Medulla oblongata (tissue), 1 donor: ENCODE results near the gene TOM1L2.
A peak's percentile ranks its signal among the peaks of the same experiment; 100 is the strongest.
"Not testable (repeated sequence)": the region's sequence is repeated elsewhere in the genome, so short reads cannot be mapped to it uniquely, and the experiment has no call there.

ENCODE experiments used
- DNase-seq: peaks from one replicate; pipeline ENCODE4 v3.0.0-alpha.2; 2015; ENCODE audit errors: extremely low spot score

Gene TOM1L2

GRCh38 chr17:17943281-17943984 lies 28.8 kb downstream of the TOM1L2 start:
- no peak for DNase-seq

GRCh38 chr17:17942846-17943245 lies 29.4 kb downstream of the TOM1L2 start:
- no peak for DNase-seq

DNA sequence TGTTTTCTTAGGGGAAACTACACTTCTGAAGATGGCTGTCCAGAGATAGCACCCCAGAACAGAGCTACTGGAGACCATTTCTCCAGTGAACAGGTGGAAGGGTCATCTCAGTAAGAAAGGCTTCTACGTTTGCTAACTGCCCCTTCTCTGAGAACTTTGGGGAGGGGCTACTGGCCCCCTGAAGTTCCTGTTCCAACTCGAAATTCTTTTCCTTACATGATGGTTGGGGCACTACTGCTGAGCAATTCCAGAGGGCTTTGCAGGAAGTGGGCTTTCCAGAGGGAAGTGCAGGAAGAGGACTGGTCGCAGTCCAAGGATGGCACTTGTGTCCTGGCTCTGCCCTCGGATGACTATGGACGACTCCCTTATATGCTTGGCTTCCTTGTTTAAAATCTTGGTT lies 31.2 kb downstream of the TOM1L2 start:
- DNase-seq = no peak

DNA sequence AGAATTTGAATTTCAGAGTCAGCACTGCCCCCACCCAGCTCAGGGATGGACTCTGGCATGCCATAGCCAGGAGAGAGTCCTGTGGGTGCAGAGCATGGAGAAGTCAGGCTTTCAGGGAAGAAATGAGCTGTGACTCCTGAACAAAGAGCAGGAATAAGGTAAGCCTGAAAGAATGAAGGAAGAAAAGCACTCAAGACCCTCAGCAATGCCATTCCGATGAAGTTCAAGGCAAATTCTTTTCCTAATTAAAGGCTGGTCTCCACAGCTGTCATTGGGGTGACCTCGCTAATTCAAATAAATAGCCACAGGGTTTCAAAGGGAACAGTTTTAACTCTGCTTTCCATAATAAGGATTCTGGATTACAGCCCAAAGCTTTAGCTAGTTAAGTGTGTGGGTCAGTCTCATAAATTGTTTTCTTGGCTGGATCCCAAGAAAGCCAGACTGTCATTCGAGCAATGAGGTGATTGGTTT lies 31.7 kb downstream of the TOM1L2 start:
- DNase-seq = no peak

- DNase-seq = not testable (repeated sequence)
These were observed 32.3 kb downstream of the TOM1L2 start for GRCh38 chr17:17939941-17940340.

GRCh38 chr17:17938388-17939107 lies 33.7 kb downstream of the TOM1L2 start:
- DNase-seq = no peak

GRCh38 chr17:17937958-17938357 lies 34.2 kb downstream of the TOM1L2 start:
- no peak for DNase-seq

GRCh38 chr17:17937201-17937853 lies 34.9 kb downstream of the TOM1L2 start:
- no peak for DNase-seq

- no peak for DNase-seq
These were observed 36.6 kb downstream of the TOM1L2 start for GRCh38 chr17:17935321-17936271.

- DNase-seq = no peak
These were observed 37.4 kb downstream of the TOM1L2 start for GRCh38 chr17:17934806-17935205.

- no peak for DNase-seq
These were observed 38.0 kb downstream of the TOM1L2 start for GRCh38 chr17:17934214-17934613.

DNA sequence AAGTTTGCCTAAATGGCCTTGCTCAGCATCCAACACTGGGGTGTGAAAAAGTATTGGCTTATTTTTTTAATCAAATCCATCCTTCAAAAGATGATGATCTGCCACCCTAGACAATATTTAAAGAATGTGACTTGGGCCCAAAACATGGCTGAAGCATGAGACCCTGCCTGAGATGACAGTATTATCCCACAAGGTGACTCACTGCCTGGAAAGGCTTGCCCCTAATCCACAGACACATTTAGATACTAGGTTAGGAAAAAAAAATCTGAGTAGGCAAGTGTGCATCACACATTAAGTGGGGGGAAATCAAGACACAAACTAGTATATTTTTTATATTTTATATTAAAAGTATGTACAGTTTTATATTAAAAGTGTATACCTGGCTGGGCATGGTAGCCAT lies 38.4 kb downstream of the TOM1L2 start:
- no peak for DNase-seq

GRCh38 chr17:17931159-17931558 lies 41.0 kb downstream of the TOM1L2 start:
- no peak for DNase-seq

GRCh38 chr17:17930674-17931073 lies 41.5 kb downstream of the TOM1L2 start:
- DNase-seq = no peak

DNA sequence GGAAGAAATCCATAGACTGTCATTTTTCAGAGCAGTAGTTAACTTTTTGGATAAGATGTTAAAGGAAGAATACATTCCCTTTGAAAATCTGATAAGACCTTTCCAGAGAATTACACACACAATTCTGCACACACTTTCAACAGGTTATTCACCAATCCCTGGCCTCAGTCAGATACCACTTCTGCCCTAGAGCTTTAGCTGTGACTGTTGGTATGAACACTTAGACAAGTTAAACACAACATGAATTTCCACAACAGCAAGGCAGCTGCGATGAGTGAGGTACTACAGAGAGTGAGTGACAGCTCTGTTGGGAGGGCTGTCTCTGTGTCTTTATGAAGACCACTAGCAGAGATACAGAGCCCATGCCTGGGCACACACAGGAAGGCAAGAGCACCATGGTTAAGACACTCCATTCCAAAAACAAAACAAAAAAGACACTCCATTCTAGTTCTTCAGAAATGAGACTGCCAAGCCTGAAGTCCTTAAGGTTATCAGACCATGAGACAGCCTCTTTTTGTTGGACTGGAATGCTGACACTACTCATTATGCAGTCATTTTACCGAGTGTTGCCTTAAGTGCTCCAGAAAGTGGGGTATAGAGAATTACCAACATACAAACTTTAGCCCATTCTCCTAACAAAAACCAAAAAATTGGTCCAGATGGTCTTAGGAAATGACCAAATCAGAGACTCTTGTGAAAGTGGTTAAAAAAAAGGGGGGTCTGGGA lies 42.4 kb downstream of the TOM1L2 start:
- no peak for DNase-seq

GRCh38 chr17:17928398-17929287 lies 43.6 kb downstream of the TOM1L2 start:
- DNase-seq = peak; percentile 80

DNA sequence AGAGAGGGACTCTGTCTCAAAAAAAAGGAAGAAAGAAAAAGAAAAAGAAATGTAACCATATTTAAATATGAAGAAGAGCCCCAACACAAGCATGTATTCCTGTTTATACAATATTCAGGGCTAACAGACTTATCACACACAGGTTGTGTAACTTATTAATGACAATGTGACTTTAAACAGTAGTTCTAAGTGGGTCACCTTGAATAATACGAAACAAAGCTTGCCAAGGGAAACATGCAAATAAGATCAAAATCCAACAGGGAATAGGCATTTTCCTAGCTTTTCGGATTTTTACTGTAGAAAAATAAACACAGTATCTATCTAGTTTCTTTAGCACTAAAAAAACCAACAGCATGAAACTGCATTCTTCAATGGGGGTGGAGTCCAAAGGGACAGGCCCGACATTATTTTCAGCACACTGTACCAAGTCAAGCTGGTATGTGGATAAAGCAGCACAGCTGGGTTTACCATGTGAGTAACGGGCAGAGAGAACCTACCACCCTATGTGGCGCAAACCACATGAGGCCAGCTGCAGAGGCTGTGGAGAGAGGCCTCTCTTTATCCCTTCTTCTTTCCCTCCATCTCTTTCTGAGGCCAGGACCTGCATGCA lies 45.3 kb downstream of the TOM1L2 start:
- DNase-seq = peak; percentile 44

GRCh38 chr17:17926036-17926435 lies 46.2 kb downstream of the TOM1L2 start:
- no peak for DNase-seq

GRCh38 chr17:17924857-17925250 lies 47.3 kb downstream of the TOM1L2 start:
- DNase-seq = no peak
